Smooth muscle cell (in vitro differentiated cells): ENCODE measurements around the gene OR51I2. TPM values are rescaled to one million over a fixed set of nuclear protein-coding genes. Genes with fewer than 3 reads are reported as not detected.
A peak's percentile ranks its signal among the peaks of the same experiment; 100 is the strongest.

Source experiments
- DNase-seq: peaks from one replicate; lab custom pipeline; 2025; ENCODE audit not compliant: unreplicated experiment; lab: John Stamatoyannopoulos, UW
- H2AFZ ChIP-seq: fragments of 200-600 bp; sonication (generic); 2 replicates; pipeline ENCODE4 v1.6.0; 2016; ENCODE audit warnings: antibody characterized with exemption, low read depth, mild to moderate bottlenecking
- H3F3A ChIP-seq: fragments of 200-600 bp; sonication (generic); 2 replicates; pipeline ENCODE4 v1.6.0; 2017; ENCODE audit warnings: antibody characterized with exemption, low read depth
- H3K27ac ChIP-seq: fragments of 200-600 bp; sonication (generic); 2 replicates; pipeline ENCODE4 v1.5.1; 2016; ENCODE audit warnings: low read depth, mild to moderate bottlenecking
- H3K27me3 ChIP-seq: fragments of 200-600 bp; sonication (generic); 2 replicates; pipeline ENCODE4 v1.6.1; 2016; ENCODE audit warnings: low read depth, mild to moderate bottlenecking
- H3K36me3 ChIP-seq: fragments of 200-600 bp; sonication (generic); 2 replicates; pipeline ENCODE4 v1.5.1; 2016; ENCODE audit warnings: low read depth
- H3K4me1 ChIP-seq: fragments of 200-600 bp; sonication (generic); 2 replicates; pipeline ENCODE4 v1.5.1; 2016; ENCODE audit warnings: low read depth
- H3K4me2 ChIP-seq: fragments of 200-600 bp; sonication (generic); 2 replicates; pipeline ENCODE4 v1.6.0; 2016; ENCODE audit warnings: mild to moderate bottlenecking
- H3K4me3 ChIP-seq: fragments of 200-600 bp; sonication (generic); 2 replicates; pipeline ENCODE4 v1.5.1; 2016; ENCODE audit warnings: mild to moderate bottlenecking
- H3K79me2 ChIP-seq: fragments of 200-600 bp; sonication (generic); 2 replicates; pipeline ENCODE4 v1.6.0; 2016; ENCODE audit warnings: low read depth, mild to moderate bottlenecking
- H3K9ac ChIP-seq: fragments of 200-600 bp; sonication (generic); 2 replicates; pipeline ENCODE4 v1.6.0; 2016; ENCODE audit warnings: low read depth
- H3K9me3 ChIP-seq: fragments of 200-600 bp; sonication (generic); replicated peaks from 2 replicates; pipeline ENCODE4 v1.5.1; 2016; ENCODE audit warnings: low read depth
- H4K20me1 ChIP-seq: fragments of 200-600 bp; sonication (generic); 2 replicates; pipeline ENCODE4 v1.6.0; 2016; ENCODE audit warnings: low read depth
- WGBS: methylation state at CpG from one replicate; pipeline ENCODE4 v1.1.7; 2016; ENCODE audit warnings: low lambda C conversion rate; 5-methylcytosine and 5-hydroxymethylcytosine counted together
- polyA plus RNA-seq: library from polyadenylated mRNA; unstranded; fragments of >200 nt; fragmentation: Nextera tagmentation; extraction: Ambion mirVana; gene quantifications from 2 replicates; pipeline ENCODE4 v1.2.1, GENCODE V29; 2016
- total RNA-seq: library from RNA; depleted of rRNA; stranded (reverse); fragments of >200 nt; gene quantifications from 2 replicates; pipeline ENCODE4 v1.2.3, GENCODE V29; 2014
- TF ChIP-seq, protein P1 (sequence below): fragments of 200-600 bp; sonication (generic); IDR thresholded peaks from 2 replicates; pipeline ENCODE4 v1.5.1; 2017; ENCODE audit warnings: borderline replicate concordance, mild to moderate bottlenecking, antibody characterized with exemption; ENCODE audit not compliant: insufficient read depth, poor library complexity, severe bottlenecking

OR51I2 gene
- total and polyA plus RNA-seq, 2 experiments from 2014 or later, result not detected

DNA sequence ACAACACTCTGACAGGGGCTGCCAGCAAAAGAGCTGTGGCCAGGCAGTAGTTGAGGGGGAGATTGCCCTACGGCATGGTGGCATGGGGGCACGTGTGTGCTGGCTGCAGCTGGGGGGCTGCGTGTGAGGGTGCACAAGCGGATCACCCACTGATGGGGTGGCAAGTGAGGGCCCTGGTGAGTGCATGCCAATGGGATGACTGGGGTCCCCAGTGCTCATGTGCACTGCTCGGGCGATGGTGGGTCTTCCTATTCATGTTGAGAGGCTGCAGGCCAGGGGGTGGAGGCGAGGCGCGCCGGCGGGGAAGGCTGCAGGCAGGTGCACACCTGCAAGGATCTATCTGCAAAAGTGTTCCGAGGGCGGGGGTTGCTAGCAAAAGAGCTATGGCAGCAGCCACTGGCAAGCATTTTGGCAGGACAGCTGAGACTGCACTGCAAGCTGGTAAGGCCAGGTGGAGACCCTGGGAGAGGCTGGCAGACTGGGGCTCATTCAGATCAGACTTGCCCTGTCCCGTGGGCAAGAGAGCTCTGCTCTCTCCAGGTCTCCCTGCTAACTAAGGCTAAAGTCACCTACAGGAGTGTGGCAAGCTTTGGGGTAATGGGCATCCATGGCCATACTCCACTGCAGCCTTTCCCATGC lies 12.0 kb downstream of the OR51I2 start:
- Histone ChIP-seq H3K9ac (no peak overlapping the region), H2AFZ (no peak overlapping the region), H3K27ac (no peak overlapping the region), H4K20me1 (no peaks in the 10 kb centered on the region), H3K4me1 (no peaks in the 10 kb centered on the region), H3K4me2 (no peak overlapping the region), H3F3A (no peaks in the 10 kb centered on the region), H3K36me3 (no peaks in the 10 kb centered on the region), H3K79me2 (no peaks in the 10 kb centered on the region), H3K27me3 (no peaks in the 10 kb centered on the region), H3K4me3 (no peak overlapping the region), H3K9me3 (no peaks in the 10 kb centered on the region)
- TF ChIP-seq, protein P1, sequence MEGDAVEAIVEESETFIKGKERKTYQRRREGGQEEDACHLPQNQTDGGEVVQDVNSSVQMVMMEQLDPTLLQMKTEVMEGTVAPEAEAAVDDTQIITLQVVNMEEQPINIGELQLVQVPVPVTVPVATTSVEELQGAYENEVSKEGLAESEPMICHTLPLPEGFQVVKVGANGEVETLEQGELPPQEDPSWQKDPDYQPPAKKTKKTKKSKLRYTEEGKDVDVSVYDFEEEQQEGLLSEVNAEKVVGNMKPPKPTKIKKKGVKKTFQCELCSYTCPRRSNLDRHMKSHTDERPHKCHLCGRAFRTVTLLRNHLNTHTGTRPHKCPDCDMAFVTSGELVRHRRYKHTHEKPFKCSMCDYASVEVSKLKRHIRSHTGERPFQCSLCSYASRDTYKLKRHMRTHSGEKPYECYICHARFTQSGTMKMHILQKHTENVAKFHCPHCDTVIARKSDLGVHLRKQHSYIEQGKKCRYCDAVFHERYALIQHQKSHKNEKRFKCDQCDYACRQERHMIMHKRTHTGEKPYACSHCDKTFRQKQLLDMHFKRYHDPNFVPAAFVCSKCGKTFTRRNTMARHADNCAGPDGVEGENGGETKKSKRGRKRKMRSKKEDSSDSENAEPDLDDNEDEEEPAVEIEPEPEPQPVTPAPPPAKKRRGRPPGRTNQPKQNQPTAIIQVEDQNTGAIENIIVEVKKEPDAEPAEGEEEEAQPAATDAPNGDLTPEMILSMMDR, result no peak
- WGBS, result 96% methylated on average over 14 of the region's 14 CpGs
- DNase-seq, result no peak

DNA sequence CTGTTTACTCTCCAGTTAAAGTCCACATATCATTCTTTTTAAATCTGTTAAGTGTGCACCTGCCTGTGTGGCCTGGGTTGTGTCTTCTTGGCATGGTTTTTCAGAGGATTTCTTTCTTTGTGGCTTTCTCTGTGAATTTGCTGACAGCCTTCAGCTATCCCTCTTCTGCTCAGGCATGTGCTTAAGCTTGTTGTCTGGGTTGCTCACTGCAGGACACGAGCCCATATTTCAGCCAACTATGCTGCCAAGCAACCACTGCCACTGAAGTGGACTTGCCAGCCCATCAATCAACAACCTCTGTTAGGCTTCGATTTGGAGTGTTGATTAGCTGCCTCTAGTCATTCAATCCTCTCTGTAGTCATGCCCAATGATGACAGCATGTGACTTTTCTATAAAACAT lies 18.4 kb downstream of the OR51I2 start:
- no peaks in the 10 kb centered on the region for H4K20me1 ChIP-seq
- no peak for DNase-seq
- no peaks in the 10 kb centered on the region for H3K36me3 ChIP-seq
- TF ChIP-seq, protein P1, result no peak
- H3K4me2 ChIP-seq, result no peak overlapping the region
- no peaks in the 10 kb centered on the region for H3K27me3 ChIP-seq
- no peak overlapping the region for H3K4me3 ChIP-seq
- no peaks in the 10 kb centered on the region for H3K9me3 ChIP-seq
- no peaks in the 10 kb centered on the region for H3K79me2 ChIP-seq
- no peaks in the 10 kb centered on the region for H3K4me1 ChIP-seq
- H3K9ac ChIP-seq, result no peak overlapping the region
- no peak overlapping the region for H3K27ac ChIP-seq
- WGBS, result 84% methylated on average over 2 of the region's 2 CpGs
- H3F3A ChIP-seq, result no peaks in the 10 kb centered on the region
- no peak overlapping the region for H2AFZ ChIP-seq

DNA sequence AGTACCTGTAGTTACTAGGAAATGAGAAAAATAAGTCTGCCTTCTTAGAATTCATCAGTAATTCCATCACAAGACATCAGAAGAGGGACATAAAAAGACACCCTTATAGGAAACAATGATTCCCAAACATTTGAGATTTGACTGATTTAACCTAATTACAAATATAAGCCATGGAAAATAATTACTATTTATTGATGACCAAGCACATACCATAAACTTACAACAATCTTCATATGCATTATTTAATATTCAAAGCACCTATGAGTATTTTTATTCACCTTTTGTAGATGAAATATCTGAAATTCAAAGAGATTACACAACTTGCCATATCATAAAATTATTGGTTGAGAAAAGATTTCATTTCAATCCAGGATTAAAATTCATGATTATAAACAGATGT lies 24.8 kb downstream of the OR51I2 start:
- TF ChIP-seq, protein P1, result no peak
- Histone ChIP-seq H3K9me3 (no peaks in the 10 kb centered on the region), H3K27ac (no peak overlapping the region), H3K4me3 (no peak overlapping the region), H3F3A (no peaks in the 10 kb centered on the region), H3K4me2 (no peak overlapping the region), H4K20me1 (no peaks in the 10 kb centered on the region), H3K36me3 (no peaks in the 10 kb centered on the region), H3K79me2 (no peaks in the 10 kb centered on the region), H3K9ac (no peak overlapping the region), H2AFZ (no peak overlapping the region), H3K4me1 (no peaks in the 10 kb centered on the region), H3K27me3 (no peaks in the 10 kb centered on the region)
- DNase-seq, result no peak

DNA sequence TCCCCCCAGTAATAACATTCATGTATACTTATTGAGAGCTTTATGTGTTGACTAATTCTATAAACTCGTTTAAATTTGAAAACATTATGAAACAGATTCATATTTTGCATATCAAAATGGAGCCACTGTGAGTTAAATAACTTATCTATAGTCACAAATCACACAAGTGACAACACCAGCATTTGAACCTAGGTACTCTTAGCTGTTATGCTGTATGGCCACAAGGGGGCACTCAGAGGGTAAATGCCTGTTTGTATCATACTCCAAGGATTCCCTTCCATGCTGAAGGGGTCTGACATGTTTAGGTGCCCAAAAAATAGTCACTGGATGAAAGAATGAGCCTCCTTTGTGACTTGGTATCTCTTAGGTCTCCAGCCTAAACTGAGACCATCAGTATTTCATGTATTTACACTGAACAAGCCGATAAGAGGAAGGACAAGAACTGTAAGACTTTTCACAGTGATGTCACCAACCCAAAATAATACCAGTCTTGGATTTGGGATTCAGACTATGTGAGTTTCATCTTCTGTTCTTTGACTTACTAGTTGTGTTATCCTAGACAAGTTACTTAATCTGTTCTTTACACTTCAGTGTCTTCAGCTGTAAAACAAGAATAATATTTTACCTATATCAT lies 27.2 kb downstream of the OR51I2 start:
- H3K4me3 ChIP-seq, result no peak overlapping the region
- no peaks in the 10 kb centered on the region for H3K79me2 ChIP-seq
- H3K9ac ChIP-seq, result no peak overlapping the region
- no peak overlapping the region for H3K4me2 ChIP-seq
- no peak for DNase-seq
- no peaks in the 10 kb centered on the region for H4K20me1 ChIP-seq
- TF ChIP-seq, protein P1, result peak; percentile 80
- no peak overlapping the region for H3K27ac ChIP-seq
- no peaks in the 10 kb centered on the region for H3K4me1 ChIP-seq
- 36% methylated on average over 2 of the region's 2 CpGs for WGBS
- no peaks in the 10 kb centered on the region for H3K27me3 ChIP-seq
- no peaks in the 10 kb centered on the region for H3K36me3 ChIP-seq
- no peaks in the 10 kb centered on the region for H3F3A ChIP-seq
- H2AFZ ChIP-seq, result no peak overlapping the region
- no peaks in the 10 kb centered on the region for H3K9me3 ChIP-seq
